HG02763 (cell line): Measurements from ENCODE around the gene HYI.
"Not testable (repeated sequence)": the region's sequence is repeated elsewhere in the genome, so short reads cannot be mapped to it uniquely, and the experiment has no call there.

Experiments
- ATAC-seq: cut with Tn5 transposase; IDR thresholded peaks from one replicate; pipeline ENCODE4 v1.9.1; 2021; ENCODE audit warnings: mild to moderate bottlenecking, moderate library complexity; ENCODE audit not compliant: unreplicated experiment

HYI gene, protein sequence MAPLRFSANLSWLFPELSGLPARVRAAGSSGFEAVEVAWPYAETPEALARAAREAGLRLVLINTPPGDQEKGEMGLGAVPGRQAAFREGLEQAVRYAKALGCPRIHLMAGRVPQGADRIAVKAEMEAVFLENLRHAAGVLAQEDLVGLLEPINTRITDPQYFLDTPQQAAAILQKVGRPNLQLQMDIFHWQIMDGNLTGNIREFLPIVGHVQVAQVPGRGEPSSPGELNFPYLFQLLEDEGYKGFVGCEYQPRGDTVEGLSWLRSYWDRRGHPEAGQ

GRCh38 chr1:43453442-43454269 is at the start of gene HYI:
Gene HYI (minus strand): TSS chr1:43453931. CDS start chr1:43453793, 138 bp downstream.
- ATAC-seq: no peak

GRCh38 chr1:43501806-43502205 is 48.1 kb upstream of the HYI start:
- not testable (repeated sequence) for ATAC-seq

- ATAC-seq: no peak
These were observed 46.2 kb upstream of the HYI start for GRCh38 chr1:43499898-43500297.

GRCh38 chr1:43495204-43495603 is 41.5 kb upstream of the HYI start:
- no peak for ATAC-seq

GRCh38 chr1:43493661-43494450 is 40.1 kb upstream of the HYI start:
- no peak for ATAC-seq

DNA sequence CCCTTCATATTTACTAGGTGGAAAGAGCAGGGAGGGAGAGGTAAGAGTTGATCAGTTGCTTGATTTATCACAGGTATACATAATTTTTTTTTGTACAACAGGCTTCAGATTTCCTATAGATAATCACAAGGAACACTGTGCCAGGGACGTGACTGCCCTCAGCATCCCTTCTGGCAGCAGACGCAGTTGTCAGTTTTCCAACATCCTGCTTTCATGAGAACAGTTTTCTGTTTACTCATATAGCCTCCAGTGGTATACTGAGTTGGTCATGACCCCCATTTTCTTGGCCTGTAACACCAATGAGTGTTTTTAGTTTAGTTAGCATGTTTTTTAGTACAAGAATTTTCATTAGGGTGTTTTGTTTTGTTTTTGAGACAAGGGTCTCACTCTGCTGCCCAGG is 39.1 kb upstream of the HYI start:
- no peak for ATAC-seq

DNA sequence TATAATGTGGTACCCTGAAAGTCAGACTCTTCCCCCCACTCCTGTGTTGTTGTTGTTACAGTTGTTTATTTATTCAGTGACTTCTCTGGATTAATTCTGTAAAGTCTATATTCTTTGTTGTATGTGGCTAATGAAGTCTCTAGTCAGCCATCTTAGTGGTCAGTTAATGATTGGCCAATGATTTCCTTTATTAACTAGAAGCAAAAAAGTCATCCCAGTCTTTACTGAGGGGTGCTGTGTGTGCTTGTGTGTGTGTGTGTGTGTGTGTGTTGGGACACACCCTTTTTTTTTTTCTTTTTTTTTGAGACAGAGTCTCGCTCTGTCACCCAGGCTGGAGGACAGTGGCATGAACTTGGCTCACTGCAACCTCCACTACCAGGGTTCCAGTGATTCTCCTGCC is 37.3 kb upstream of the HYI start:
- no peak for ATAC-seq

DNA sequence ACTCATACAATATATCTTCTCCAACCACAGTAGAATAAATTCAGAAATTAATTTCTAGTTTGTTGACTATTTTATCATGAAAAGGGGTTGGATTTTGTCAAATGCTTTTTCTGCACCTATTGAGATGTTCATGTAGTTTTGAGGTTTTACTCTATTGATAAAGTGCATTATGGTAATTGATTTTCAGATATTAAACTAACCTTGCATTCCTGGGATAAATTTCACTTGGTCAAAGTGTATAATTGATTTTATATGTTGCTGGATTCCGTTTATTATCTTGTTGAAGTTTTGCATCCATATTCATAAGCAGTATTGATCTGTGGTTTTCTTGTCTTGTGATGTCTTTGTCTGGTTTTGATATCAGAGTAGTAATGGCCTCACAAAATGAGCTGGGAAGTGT is 34.4 kb upstream of the HYI start:
- no peak for ATAC-seq

DNA sequence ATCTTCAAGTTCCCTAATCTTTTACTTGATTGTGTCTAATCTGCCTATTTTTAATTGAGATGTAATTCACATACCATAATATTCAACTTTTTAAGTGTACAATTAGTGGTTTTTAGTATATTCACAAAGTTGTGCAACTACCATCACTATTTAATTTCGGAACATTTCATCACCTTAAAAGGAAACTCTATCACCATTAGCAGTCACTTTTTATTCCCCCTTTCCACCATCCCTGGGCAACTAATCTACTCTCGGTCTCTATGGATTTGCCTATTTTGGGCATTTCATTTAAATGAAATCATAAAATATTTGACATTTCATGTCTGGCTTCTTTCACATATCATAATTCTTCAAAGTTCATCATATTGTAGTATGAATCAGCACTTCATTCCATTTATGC is 30.6 kb upstream of the HYI start:
- no peak for ATAC-seq

DNA sequence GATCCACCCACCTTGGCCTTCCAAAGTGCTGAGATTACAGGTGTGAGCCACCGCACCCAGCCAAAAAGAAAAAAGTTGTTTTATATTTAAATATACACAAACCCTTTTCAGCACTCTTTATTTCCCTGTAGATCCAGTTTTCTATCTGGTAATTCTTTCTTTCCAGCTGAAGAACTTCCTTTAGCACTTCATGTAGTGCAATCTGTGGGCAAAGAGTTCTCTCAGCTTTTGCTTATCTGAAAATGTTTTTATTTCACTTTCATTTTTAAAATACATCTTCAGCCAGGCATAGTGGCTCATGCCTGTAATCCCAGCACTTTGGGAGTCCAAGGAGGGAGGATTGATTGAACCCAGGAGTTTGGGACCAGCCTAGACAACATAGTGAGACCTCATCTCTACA is 28.5 kb upstream of the HYI start:
- ATAC-seq: no peak

GRCh38 chr1:43481491-43481890 is 27.8 kb upstream of the HYI start:
- no peak for ATAC-seq

GRCh38 chr1:43479414-43479813 is 25.7 kb upstream of the HYI start:
- no peak for ATAC-seq

- no peak for ATAC-seq
These were observed 24.0 kb upstream of the HYI start for GRCh38 chr1:43477716-43478115.

DNA sequence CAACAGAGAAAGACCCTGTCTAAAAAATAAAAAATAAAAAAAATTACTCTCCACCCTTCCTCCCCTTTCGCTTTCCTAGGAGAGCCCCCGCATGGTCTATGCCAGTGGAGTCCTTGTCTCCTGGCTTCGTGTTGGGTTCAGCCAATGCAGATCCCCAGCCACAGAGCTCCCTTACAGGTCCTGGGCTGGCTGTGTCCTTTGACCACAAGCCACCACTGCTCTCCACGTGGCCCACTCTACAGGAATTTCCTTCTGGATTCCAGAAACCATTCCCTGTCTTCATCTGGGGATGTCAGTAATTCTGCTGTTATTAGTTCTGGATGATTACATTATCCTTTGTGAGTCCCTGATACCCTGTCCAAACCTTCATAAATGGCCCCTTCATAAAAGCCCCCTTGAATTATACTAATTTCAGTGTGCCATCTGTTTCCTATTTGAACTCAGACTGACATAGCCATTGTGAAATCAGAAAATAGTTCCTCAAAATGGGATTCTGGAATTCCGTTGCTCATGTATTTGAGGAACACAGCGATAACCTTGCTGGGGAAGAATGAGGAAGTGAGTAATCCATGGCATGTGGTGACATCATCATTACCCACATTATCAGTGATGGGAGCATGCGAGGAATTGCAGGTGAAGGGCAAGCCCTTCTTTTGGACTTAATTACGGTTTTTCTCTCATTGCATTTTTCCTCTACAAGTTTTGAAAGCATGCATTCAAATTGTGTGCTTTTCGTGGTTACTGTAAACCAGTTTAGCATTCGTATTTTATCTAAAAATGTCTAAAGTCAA is 22.1 kb upstream of the HYI start:
- not testable (repeated sequence) for ATAC-seq

- ATAC-seq: no peak
These were observed 19.7 kb upstream of the HYI start for GRCh38 chr1:43473463-43473862.

DNA sequence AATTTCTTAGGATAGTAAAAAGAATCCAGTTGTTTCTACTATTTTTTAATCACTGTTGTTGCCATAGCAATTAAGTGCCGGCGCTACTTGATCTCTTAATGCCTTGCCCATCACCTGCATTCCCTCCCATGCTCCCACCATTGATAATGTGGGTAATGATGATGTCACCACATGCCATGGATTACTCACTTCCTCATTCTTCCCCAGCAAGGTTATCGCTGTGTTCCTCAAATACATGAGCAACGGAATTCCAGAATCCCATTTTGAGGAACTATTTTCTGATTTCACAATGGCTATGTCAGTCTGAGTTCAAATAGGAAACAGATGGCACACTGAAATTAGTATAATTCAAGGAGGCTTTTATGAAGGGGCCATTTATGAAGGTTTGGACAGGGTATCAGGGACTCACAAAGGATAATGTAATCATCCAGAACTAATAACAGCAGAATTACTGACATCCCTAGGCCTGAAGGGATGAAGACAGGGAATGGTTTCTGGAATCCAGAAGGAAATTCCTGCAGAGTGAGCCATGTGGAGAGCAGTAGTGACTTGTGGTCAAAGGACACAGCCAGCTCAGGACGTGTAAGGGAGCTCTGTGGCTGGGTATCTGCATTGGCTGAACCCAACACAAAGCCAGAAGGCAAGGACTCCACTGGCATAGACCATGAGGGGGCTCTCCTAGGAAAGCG is 18.9 kb upstream of the HYI start:
- not testable (repeated sequence) for ATAC-seq

GRCh38 chr1:43472087-43472462 is 18.3 kb upstream of the HYI start:
- no peak for ATAC-seq

DNA sequence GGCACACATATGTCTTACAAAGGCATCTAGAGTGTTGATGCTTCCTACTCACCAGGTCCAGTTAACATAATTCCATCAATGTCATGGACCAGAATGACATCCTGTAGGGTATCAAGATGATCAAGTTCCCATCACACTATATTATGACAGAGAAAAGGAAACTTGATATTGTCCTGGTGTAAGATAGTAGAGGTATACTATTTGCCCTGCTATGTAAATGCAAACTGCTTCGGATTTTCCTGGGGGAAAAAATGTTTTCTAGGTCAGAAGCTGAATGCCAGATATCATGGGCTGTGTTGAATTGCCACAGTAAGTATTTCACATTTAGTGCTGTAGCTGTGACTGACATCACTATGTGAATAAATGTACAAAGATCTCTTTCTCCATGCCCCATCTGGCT is 16.2 kb upstream of the HYI start:
- no peak for ATAC-seq

- ATAC-seq: no peak
These were observed 14.7 kb upstream of the HYI start for GRCh38 chr1:43468414-43468813.

DNA sequence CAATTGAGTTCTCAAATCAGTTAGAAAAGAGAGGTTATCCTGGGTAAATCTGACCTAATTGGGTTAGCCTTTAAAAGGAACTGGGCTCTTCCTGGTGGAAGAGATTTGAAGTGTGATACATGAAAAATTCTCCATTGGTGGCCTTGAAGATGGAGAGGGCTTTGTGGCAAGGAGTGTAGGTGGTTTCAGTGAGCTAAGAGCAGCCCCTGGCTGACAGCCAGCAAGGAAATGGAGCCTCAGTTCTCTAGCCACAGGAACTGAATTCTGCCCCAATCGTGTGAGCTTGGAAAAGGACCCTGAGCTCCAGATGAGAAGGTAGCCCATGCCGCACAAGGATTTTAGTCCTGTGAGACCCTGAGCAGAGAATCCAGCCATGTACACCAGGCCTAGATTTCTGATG is 12.7 kb upstream of the HYI start:
- no peak for ATAC-seq
